A549 (cell line): ENCODE data around the gene CD164L2.

ENCODE experiments used
- CHD2 ChIP-seq: fragments of 150-350 bp; IDR thresholded peaks from 2 replicates; pipeline ENCODE4 v1.6.1; 2014; ENCODE audit warnings: low read length; ENCODE audit not compliant: partially characterized antibody
- CHD4 ChIP-seq: fragments of 200-600 bp; sonication (generic); IDR thresholded peaks from 2 replicates; pipeline ENCODE4 v1.6.1; 2016; ENCODE audit warnings: antibody characterized with exemption, mild to moderate bottlenecking, borderline replicate concordance
- CTCF ChIP-seq: fragments of >200 bp; sonication (Bioruptor Twin); formaldehyde crosslinking; IDR thresholded peaks from 3 replicates; pipeline ENCODE4 v1.5.1; 2016
- EP300 ChIP-seq, 2 experiments: fragments of >200 bp; sonication (Bioruptor Twin); formaldehyde crosslinking; IDR thresholded peaks; 2 replicates in 1 of 2; 3 replicates in 1 of 2; pipeline ENCODE4 v1.6.1; 2016 to 2017
- POLR2A ChIP-seq: IDR thresholded peaks from 2 replicates; pipeline ENCODE4 v1.6.1; 2012; ENCODE audit warnings: mild to moderate bottlenecking, low read length
- RNF2 ChIP-seq: fragments of 200-600 bp; sonication (generic); IDR thresholded peaks from 2 replicates; pipeline ENCODE4 v1.6.1; 2016; ENCODE audit warnings: low read depth, mild to moderate bottlenecking, antibody characterized with exemption, moderate library complexity, borderline replicate concordance
- ZFP36 ChIP-seq: fragments of 450-650 bp; IDR thresholded peaks from 2 replicates; pipeline ENCODE4 v1.6.1; 2014; ENCODE audit warnings: borderline replicate concordance; ENCODE audit not compliant: partially characterized antibody

GRCh38 chr1:27410709-27411108 lies 27.6 kb upstream of the CD164L2 start:
- TF ChIP-seq CTCF (no peak), ZFP36 (no peak), CHD2 (no peak), CHD4 (no peak), POLR2A (no peak), EP300 (IDR thresholded peaks at IDR 0.05) (no peak), RNF2 (no peak)
